A549 (cell line): ENCODE results near the gene ANGEL2.

Experiments used
- CTCF ChIP-seq: fragments of >200 bp; sonication (Bioruptor Twin); formaldehyde crosslinking; IDR thresholded peaks from 3 replicates; pipeline ENCODE4 v1.5.1; 2016
- ELK1 ChIP-seq: fragments of 150-350 bp; IDR thresholded peaks from 2 replicates; pipeline ENCODE4 v1.6.1; 2014; ENCODE audit warnings: low read depth, mild to moderate bottlenecking, low read length
- MAZ ChIP-seq: fragments of 150-350 bp; IDR thresholded peaks from 2 replicates; pipeline ENCODE4 v1.6.1; 2014; ENCODE audit warnings: antibody characterized with exemption, low read depth, low read length, borderline replicate concordance
- POLR2A ChIP-seq: IDR thresholded peaks from 2 replicates; pipeline ENCODE4 v1.6.1; 2012; ENCODE audit warnings: mild to moderate bottlenecking, low read length
- POLR2AphosphoS2 ChIP-seq: conservative IDR thresholded peaks from 2 replicates; pipeline ENCODE4 v1.6.1; 2012; ENCODE audit warnings: low read length, improper control_type of control experiment, inconsistent platforms
- TF ChIP-seq, protein P1 (sequence below): fragments of 200-600 bp; sonication (generic); IDR thresholded peaks from 2 replicates; pipeline ENCODE4 v1.6.1; 2016; ENCODE audit warnings: antibody characterized with exemption, mild to moderate bottlenecking, moderate library complexity

DNA sequence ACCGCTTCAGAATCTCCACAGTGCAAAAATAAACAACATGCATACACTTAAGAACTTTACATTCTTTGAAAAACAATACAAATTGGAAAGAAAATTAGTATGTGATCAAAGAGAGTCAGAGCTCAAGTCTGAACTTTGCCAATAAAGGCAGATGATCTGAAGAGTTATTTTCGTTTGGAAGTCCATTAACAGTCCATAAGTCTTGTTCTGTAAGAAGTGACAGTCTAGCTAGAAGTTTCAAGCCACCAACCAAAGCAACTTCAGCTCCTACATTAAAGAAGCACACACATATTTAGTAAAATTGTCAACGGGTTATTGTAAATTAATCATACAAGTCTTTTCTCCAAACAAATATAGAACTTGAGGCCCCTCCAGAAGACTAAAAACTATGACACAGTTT, 20.7 kb downstream of the ANGEL2 start:
- TF ChIP-seq CTCF, result no peak
- TF ChIP-seq POLR2A, result no peak
- no peak for TF ChIP-seq POLR2AphosphoS2
- TF ChIP-seq, protein P1, sequence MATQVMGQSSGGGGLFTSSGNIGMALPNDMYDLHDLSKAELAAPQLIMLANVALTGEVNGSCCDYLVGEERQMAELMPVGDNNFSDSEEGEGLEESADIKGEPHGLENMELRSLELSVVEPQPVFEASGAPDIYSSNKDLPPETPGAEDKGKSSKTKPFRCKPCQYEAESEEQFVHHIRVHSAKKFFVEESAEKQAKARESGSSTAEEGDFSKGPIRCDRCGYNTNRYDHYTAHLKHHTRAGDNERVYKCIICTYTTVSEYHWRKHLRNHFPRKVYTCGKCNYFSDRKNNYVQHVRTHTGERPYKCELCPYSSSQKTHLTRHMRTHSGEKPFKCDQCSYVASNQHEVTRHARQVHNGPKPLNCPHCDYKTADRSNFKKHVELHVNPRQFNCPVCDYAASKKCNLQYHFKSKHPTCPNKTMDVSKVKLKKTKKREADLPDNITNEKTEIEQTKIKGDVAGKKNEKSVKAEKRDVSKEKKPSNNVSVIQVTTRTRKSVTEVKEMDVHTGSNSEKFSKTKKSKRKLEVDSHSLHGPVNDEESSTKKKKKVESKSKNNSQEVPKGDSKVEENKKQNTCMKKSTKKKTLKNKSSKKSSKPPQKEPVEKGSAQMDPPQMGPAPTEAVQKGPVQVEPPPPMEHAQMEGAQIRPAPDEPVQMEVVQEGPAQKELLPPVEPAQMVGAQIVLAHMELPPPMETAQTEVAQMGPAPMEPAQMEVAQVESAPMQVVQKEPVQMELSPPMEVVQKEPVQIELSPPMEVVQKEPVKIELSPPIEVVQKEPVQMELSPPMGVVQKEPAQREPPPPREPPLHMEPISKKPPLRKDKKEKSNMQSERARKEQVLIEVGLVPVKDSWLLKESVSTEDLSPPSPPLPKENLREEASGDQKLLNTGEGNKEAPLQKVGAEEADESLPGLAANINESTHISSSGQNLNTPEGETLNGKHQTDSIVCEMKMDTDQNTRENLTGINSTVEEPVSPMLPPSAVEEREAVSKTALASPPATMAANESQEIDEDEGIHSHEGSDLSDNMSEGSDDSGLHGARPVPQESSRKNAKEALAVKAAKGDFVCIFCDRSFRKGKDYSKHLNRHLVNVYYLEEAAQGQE, result no peak
- TF ChIP-seq ELK1, result no peak
- TF ChIP-seq MAZ, result no peak
